GM23338 (cell line): ENCODE data around the gene OR56A4. TPM values are rescaled to one million over a fixed set of nuclear protein-coding genes. Genes with fewer than 3 reads are reported as not detected.

ENCODE experiments used
- ATAC-seq: fragments of 200-7000 bp; cut with Tn5 transposase; 3 replicates; pipeline ENCODE4 v1.9.1; 2020
- DNase-seq: peaks from one replicate; pipeline ENCODE4 v3.0.0-alpha.2; 2015; ENCODE audit warnings: low spot score
- H2AFZ ChIP-seq: fragments of 200-600 bp; sonication (generic); 2 replicates; pipeline ENCODE4 v1.8.0; 2016; ENCODE audit warnings: antibody characterized with exemption, mild to moderate bottlenecking, moderate library complexity
- H3F3A ChIP-seq: fragments of 200-600 bp; sonication (generic); replicated peaks from 2 replicates; pipeline ENCODE4 v1.8.0; 2017; ENCODE audit warnings: antibody characterized with exemption, mixed run types, low read depth
- H3K27ac ChIP-seq: fragments of 200-600 bp; sonication (generic); 2 replicates; pipeline ENCODE4 v1.6.1; 2016; ENCODE audit warnings: low read depth
- H3K27me3 ChIP-seq: fragments of 200-600 bp; sonication (generic); 2 replicates; pipeline ENCODE4 v1.8.0; 2016; ENCODE audit warnings: mild to moderate bottlenecking, mixed run types, moderate library complexity; ENCODE audit not compliant: insufficient read depth
- H3K36me3 ChIP-seq: fragments of 200-600 bp; sonication (generic); 2 replicates; pipeline ENCODE4 v1.8.0; 2016; ENCODE audit warnings: mild to moderate bottlenecking; ENCODE audit not compliant: insufficient read depth
- H3K4me1 ChIP-seq: fragments of 200-600 bp; sonication (generic); 2 replicates; pipeline ENCODE4 v1.8.0; 2016; ENCODE audit warnings: mild to moderate bottlenecking, moderate library complexity; ENCODE audit not compliant: insufficient read depth
- H3K4me2 ChIP-seq: fragments of 200-600 bp; sonication (generic); 2 replicates; pipeline ENCODE4 v1.7.1; 2017; ENCODE audit warnings: mixed run types
- H3K4me3 ChIP-seq: fragments of 200-600 bp; sonication (generic); 2 replicates; pipeline ENCODE4 v1.6.1; 2016; ENCODE audit warnings: mixed run types
- H3K79me2 ChIP-seq: fragments of 200-600 bp; sonication (generic); replicated peaks from 2 replicates; pipeline ENCODE4 v1.8.0; 2017; ENCODE audit warnings: mild to moderate bottlenecking; ENCODE audit not compliant: insufficient read depth
- H3K9me2 ChIP-seq: fragments of 200-600 bp; sonication (generic); 2 replicates; pipeline ENCODE4 v1.8.0; 2017; ENCODE audit not compliant: insufficient read depth
- H4K20me1 ChIP-seq: fragments of 200-600 bp; sonication (generic); replicated peaks from 2 replicates; pipeline ENCODE4 v1.8.0; 2017; ENCODE audit warnings: mild to moderate bottlenecking; ENCODE audit not compliant: insufficient read depth
- H3K27ac Mint-ChIP-seq: 2 replicates; pipeline ENCODE4 v1.8.0; 2020; ENCODE audit warnings: inconsistent platforms, mild to moderate bottlenecking, moderate library complexity, mixed read lengths
- H3K27me3 Mint-ChIP-seq: 3 replicates; pipeline ENCODE4 v1.8.0; 2022; ENCODE audit warnings: low read depth, mild to moderate bottlenecking, moderate library complexity, mixed read lengths, inconsistent platforms; ENCODE audit not compliant: insufficient read depth, poor library complexity
- H3K36me3 Mint-ChIP-seq: 3 replicates; pipeline ENCODE4 v1.8.0; 2021; ENCODE audit warnings: low read depth, mild to moderate bottlenecking, inconsistent platforms, moderate library complexity, mixed read lengths
- H3K4me1 Mint-ChIP-seq: 3 replicates; pipeline ENCODE4 v1.8.0; 2020; ENCODE audit warnings: mild to moderate bottlenecking, inconsistent platforms, mixed read lengths
- H3K4me3 Mint-ChIP-seq: 3 replicates; pipeline ENCODE4 v1.8.0; 2021; ENCODE audit warnings: moderate library complexity, mild to moderate bottlenecking, inconsistent platforms, mixed read lengths
- H3K9me3 Mint-ChIP-seq: 3 replicates; pipeline ENCODE4 v1.8.0; 2020; ENCODE audit warnings: moderate library complexity, mild to moderate bottlenecking, inconsistent platforms, mixed read lengths
- CREB1 ChIP-seq: fragments of 250-450 bp; sonication (Bioruptor Pico); IDR thresholded peaks from 2 replicates; pipeline ENCODE4 v1.5.0; 2020; ENCODE audit warnings: low read depth, mild to moderate bottlenecking, moderate library complexity
- EZH2 ChIP-seq: fragments of 200-600 bp; sonication (generic); IDR thresholded peaks from one replicate; pipeline ENCODE4 v1.8.0; 2017; ENCODE audit warnings: antibody characterized with exemption, mild to moderate bottlenecking, low read depth; ENCODE audit not compliant: unreplicated experiment
- EZH2phosphoT487 ChIP-seq: fragments of 200-600 bp; sonication (generic); IDR thresholded peaks from one replicate; pipeline ENCODE4 v1.8.1; 2018; ENCODE audit warnings: antibody characterized with exemption; ENCODE audit not compliant: unreplicated experiment
- JUNB ChIP-seq: IDR thresholded peaks from one replicate; pipeline ENCODE4 v1.6.1; 2016; ENCODE audit warnings: antibody characterized with exemption; ENCODE audit not compliant: unreplicated experiment
- NANOG ChIP-seq: IDR thresholded peaks from 2 replicates; pipeline ENCODE4 v1.6.1; 2016; ENCODE audit warnings: antibody characterized with exemption, borderline replicate concordance
- POLR2AphosphoS5 ChIP-seq: IDR thresholded peaks from 2 replicates; pipeline ENCODE4 v1.6.1; 2016; ENCODE audit warnings: antibody characterized with exemption, low read depth
- STAT1 ChIP-seq: IDR thresholded peaks from one replicate; pipeline ENCODE4 v1.6.1; 2016; ENCODE audit warnings: antibody characterized with exemption; ENCODE audit not compliant: unreplicated experiment
- ZNF114 ChIP-seq: fragments of 250-450 bp; sonication (Bioruptor Pico); IDR thresholded peaks from 2 replicates; pipeline ENCODE4 v1.5.0; 2020; ENCODE audit warnings: mild to moderate bottlenecking, moderate library complexity
- ZNF331 ChIP-seq: fragments of 250-450 bp; sonication (Bioruptor Pico); IDR thresholded peaks from 2 replicates; pipeline ENCODE4 v1.5.0; 2020; ENCODE audit warnings: low read depth, mild to moderate bottlenecking, moderate library complexity
- polyA plus RNA-seq: library from polyadenylated mRNA; unstranded; fragments of >200 nt; fragmentation: Nextera tagmentation; extraction: Ambion mirVana; gene quantifications from 2 replicates; pipeline ENCODE4 v1.2.1, GENCODE V29; 2016
- total RNA-seq: library from RNA; depleted of rRNA; stranded (reverse); fragments of >200 nt; shearing (Covaris generic); gene quantifications from 2 replicates; pipeline ENCODE4 v1.2.3, GENCODE V29; 2014
- TF ChIP-seq, protein P1 (sequence below), 2 experiments: fragments of 200-600 bp in 1 of 2; sonication (generic) in 1 of 2; conservative IDR thresholded peaks; 2 replicates each; pipeline versions ENCODE4 v1.5.1 to v1.6.1; 2016 to 2017; ENCODE audit warnings: antibody characterized with exemption in 2 of 2, low read depth in 2 of 2, mild to moderate bottlenecking in 2 of 2, moderate library complexity in 1 of 2
- TF ChIP-seq, protein P2 (sequence below): IDR thresholded peaks from one replicate; pipeline ENCODE4 v1.6.1; 2018; ENCODE audit warnings: antibody characterized with exemption; ENCODE audit not compliant: unreplicated experiment
- TF ChIP-seq, protein P3 (sequence below): IDR thresholded peaks from 2 replicates; pipeline ENCODE4 v1.6.1; 2016; ENCODE audit warnings: antibody characterized with exemption
- TF ChIP-seq, protein P4 (sequence below): fragments of 250-450 bp; sonication (Bioruptor Pico); IDR thresholded peaks from 2 replicates; pipeline ENCODE4 v1.5.0; 2020; ENCODE audit warnings: mild to moderate bottlenecking, moderate library complexity

OR56A4 gene
- total and polyA plus RNA-seq, 2 experiments from 2014 or later, result 0.10 to 0.23 TPM

- Histone ChIP-seq H3K4me2 (no peak overlapping the region), H2AFZ (no peak overlapping the region), H3K4me1 (no peaks in the 10 kb centered on the region), H4K20me1 (no peaks in the 10 kb centered on the region), H3K4me3 (no peak overlapping the region), H3K79me2 (no peaks in the 10 kb centered on the region), H3K27ac (no peak overlapping the region), H3K36me3 (no peaks in the 10 kb centered on the region), H3K27me3 (no peaks in the 10 kb centered on the region), H3F3A (no peaks in the 10 kb centered on the region), H3K9me2 (peaks cover 11% of the 10 kb centered on the region; the same call in 1 of the 2 replicates)
- Mint-ChIP-seq H3K27me3 (no peaks in the 10 kb centered on the region), H3K27ac (no peak overlapping the region), H3K4me3 (no peak overlapping the region), H3K4me1 (no peaks in the 10 kb centered on the region; the same call in 2 of the 3 replicates), H3K36me3 (no peaks in the 10 kb centered on the region; the same call in 2 of the 3 replicates), H3K9me3 (no peaks in the 10 kb centered on the region; the same call in 2 of the 3 replicates)
- DNase-seq (no peak), ATAC-seq (no peak)
- no peak for TF ChIP-seq JUNB
- no peak for TF ChIP-seq EZH2phosphoT487
- TF ChIP-seq, protein P1, sequence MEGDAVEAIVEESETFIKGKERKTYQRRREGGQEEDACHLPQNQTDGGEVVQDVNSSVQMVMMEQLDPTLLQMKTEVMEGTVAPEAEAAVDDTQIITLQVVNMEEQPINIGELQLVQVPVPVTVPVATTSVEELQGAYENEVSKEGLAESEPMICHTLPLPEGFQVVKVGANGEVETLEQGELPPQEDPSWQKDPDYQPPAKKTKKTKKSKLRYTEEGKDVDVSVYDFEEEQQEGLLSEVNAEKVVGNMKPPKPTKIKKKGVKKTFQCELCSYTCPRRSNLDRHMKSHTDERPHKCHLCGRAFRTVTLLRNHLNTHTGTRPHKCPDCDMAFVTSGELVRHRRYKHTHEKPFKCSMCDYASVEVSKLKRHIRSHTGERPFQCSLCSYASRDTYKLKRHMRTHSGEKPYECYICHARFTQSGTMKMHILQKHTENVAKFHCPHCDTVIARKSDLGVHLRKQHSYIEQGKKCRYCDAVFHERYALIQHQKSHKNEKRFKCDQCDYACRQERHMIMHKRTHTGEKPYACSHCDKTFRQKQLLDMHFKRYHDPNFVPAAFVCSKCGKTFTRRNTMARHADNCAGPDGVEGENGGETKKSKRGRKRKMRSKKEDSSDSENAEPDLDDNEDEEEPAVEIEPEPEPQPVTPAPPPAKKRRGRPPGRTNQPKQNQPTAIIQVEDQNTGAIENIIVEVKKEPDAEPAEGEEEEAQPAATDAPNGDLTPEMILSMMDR (conservative IDR thresholded peaks at IDR 0.05; ENCODE audit: low read depth in 2 of 2), result no peak
- no peak for TF ChIP-seq ZNF331 (CRISPR knock-in tag)
- TF ChIP-seq, protein P2, sequence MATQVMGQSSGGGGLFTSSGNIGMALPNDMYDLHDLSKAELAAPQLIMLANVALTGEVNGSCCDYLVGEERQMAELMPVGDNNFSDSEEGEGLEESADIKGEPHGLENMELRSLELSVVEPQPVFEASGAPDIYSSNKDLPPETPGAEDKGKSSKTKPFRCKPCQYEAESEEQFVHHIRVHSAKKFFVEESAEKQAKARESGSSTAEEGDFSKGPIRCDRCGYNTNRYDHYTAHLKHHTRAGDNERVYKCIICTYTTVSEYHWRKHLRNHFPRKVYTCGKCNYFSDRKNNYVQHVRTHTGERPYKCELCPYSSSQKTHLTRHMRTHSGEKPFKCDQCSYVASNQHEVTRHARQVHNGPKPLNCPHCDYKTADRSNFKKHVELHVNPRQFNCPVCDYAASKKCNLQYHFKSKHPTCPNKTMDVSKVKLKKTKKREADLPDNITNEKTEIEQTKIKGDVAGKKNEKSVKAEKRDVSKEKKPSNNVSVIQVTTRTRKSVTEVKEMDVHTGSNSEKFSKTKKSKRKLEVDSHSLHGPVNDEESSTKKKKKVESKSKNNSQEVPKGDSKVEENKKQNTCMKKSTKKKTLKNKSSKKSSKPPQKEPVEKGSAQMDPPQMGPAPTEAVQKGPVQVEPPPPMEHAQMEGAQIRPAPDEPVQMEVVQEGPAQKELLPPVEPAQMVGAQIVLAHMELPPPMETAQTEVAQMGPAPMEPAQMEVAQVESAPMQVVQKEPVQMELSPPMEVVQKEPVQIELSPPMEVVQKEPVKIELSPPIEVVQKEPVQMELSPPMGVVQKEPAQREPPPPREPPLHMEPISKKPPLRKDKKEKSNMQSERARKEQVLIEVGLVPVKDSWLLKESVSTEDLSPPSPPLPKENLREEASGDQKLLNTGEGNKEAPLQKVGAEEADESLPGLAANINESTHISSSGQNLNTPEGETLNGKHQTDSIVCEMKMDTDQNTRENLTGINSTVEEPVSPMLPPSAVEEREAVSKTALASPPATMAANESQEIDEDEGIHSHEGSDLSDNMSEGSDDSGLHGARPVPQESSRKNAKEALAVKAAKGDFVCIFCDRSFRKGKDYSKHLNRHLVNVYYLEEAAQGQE, result no peak
- TF ChIP-seq, protein P3, sequence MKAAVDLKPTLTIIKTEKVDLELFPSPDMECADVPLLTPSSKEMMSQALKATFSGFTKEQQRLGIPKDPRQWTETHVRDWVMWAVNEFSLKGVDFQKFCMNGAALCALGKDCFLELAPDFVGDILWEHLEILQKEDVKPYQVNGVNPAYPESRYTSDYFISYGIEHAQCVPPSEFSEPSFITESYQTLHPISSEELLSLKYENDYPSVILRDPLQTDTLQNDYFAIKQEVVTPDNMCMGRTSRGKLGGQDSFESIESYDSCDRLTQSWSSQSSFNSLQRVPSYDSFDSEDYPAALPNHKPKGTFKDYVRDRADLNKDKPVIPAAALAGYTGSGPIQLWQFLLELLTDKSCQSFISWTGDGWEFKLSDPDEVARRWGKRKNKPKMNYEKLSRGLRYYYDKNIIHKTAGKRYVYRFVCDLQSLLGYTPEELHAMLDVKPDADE, result no peak
- TF ChIP-seq, protein P4, sequence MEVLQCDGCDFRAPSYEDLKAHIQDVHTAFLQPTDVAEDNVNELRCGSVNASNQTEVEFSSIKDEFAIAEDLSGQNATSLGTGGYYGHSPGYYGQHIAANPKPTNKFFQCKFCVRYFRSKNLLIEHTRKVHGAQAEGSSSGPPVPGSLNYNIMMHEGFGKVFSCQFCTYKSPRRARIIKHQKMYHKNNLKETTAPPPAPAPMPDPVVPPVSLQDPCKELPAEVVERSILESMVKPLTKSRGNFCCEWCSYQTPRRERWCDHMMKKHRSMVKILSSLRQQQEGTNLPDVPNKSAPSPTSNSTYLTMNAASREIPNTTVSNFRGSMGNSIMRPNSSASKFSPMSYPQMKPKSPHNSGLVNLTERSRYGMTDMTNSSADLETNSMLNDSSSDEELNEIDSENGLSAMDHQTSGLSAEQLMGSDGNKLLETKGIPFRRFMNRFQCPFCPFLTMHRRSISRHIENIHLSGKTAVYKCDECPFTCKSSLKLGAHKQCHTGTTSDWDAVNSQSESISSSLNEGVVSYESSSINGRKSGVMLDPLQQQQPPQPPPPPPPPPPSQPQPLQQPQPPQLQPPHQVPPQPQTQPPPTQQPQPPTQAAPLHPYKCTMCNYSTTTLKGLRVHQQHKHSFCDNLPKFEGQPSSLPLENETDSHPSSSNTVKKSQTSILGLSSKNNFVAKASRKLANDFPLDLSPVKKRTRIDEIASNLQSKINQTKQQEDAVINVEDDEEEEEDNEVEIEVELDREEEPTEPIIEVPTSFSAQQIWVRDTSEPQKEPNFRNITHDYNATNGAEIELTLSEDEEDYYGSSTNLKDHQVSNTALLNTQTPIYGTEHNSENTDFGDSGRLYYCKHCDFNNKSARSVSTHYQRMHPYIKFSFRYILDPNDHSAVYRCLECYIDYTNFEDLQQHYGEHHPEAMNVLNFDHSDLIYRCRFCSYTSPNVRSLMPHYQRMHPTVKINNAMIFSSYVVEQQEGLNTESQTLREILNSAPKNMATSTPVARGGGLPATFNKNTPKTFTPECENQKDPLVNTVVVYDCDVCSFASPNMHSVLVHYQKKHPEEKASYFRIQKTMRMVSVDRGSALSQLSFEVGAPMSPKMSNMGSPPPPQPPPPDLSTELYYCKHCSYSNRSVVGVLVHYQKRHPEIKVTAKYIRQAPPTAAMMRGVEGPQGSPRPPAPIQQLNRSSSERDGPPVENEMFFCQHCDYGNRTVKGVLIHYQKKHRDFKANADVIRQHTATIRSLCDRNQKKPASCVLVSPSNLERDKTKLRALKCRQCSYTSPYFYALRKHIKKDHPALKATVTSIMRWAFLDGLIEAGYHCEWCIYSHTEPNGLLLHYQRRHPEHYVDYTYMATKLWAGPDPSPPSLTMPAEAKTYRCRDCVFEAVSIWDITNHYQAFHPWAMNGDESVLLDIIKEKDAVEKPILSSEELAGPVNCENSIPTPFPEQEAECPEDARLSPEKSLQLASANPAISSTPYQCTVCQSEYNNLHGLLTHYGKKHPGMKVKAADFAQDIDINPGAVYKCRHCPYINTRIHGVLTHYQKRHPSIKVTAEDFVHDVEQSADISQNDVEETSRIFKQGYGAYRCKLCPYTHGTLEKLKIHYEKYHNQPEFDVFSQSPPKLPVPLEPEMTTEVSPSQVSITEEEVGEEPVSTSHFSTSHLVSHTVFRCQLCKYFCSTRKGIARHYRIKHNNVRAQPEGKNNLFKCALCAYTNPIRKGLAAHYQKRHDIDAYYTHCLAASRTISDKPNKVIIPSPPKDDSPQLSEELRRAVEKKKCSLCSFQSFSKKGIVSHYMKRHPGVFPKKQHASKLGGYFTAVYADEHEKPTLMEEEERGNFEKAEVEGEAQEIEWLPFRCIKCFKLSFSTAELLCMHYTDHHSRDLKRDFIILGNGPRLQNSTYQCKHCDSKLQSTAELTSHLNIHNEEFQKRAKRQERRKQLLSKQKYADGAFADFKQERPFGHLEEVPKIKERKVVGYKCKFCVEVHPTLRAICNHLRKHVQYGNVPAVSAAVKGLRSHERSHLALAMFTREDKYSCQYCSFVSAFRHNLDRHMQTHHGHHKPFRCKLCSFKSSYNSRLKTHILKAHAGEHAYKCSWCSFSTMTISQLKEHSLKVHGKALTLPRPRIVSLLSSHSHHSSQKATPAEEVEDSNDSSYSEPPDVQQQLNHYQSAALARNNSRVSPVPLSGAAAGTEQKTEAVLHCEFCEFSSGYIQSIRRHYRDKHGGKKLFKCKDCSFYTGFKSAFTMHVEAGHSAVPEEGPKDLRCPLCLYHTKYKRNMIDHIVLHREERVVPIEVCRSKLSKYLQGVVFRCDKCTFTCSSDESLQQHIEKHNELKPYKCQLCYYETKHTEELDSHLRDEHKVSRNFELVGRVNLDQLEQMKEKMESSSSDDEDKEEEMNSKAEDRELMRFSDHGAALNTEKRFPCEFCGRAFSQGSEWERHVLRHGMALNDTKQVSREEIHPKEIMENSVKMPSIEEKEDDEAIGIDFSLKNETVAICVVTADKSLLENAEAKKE (CRISPR knock-in tag), result no peak
- no peak for TF ChIP-seq CREB1
- no peak for TF ChIP-seq NANOG
- no peak for TF ChIP-seq EZH2
- TF ChIP-seq ZNF114 (CRISPR knock-in tag), result no peak
- no peak for TF ChIP-seq POLR2AphosphoS5
- no peak for TF ChIP-seq STAT1
These were observed 5.4 kb upstream of the OR56A4 start for GRCh38 chr11:6012035-6012668.
